Activated gamma-delta T cell treated with Interleukin-2 at 50 U/mL for 16 hours (primary cell): ENCODE data around the gene CDH7.

Experiments used
- DNase-seq: peaks from one replicate; pipeline ENCODE4 v3.0.0-alpha.2; 2020

CDH7 gene

GRCh38 chr18:65750389-65751154 is at the start of gene CDH7:
TSS of gene CDH7 (plus strand) at chr18:65751012. CDS start at chr18:65762843, 11,831 bp downstream.
- no peak for DNase-seq

GRCh38 chr18:65704046-65704445 is 46.8 kb upstream of the CDH7 start:
- no peak for DNase-seq

- no peak for DNase-seq
Observed at GRCh38 chr18:65706646-65707045, 44.2 kb upstream of the CDH7 start.

GRCh38 chr18:65711493-65711892 is 39.3 kb upstream of the CDH7 start:
- DNase-seq = no peak

GRCh38 chr18:65721619-65722018 is 29.2 kb upstream of the CDH7 start:
- DNase-seq = no peak

GRCh38 chr18:65725251-65726050 is 25.4 kb upstream of the CDH7 start:
- no peak for DNase-seq

GRCh38 chr18:65735155-65735554 is 15.7 kb upstream of the CDH7 start:
- no peak for DNase-seq

- DNase-seq = no peak
Observed at GRCh38 chr18:65737471-65737955, 13.3 kb upstream of the CDH7 start.

- no peak for DNase-seq
Observed at GRCh38 chr18:65746936-65747335, 3.9 kb upstream of the CDH7 start.

- DNase-seq = no peak
Observed at GRCh38 chr18:65748321-65748720, 2.5 kb upstream of the CDH7 start.

- DNase-seq = no peak
Observed at GRCh38 chr18:65749841-65750240, 971 bp upstream of the CDH7 start.

GRCh38 chr18:65751155-65752085 is 608 bp downstream of the CDH7 start:
- DNase-seq = no peak

GRCh38 chr18:65752625-65753325 is 2.0 kb downstream of the CDH7 start:
- no peak for DNase-seq

- DNase-seq = no peak
Observed at GRCh38 chr18:65753520-65753919, 2.7 kb downstream of the CDH7 start.

- DNase-seq = no peak
Observed at GRCh38 chr18:65754121-65754520, 3.3 kb downstream of the CDH7 start.

- no peak for DNase-seq
Observed at GRCh38 chr18:65755616-65756015, 4.8 kb downstream of the CDH7 start.

- DNase-seq = no peak
Observed at GRCh38 chr18:65760457-65760856, 9.6 kb downstream of the CDH7 start.

GRCh38 chr18:65761636-65762295 is 11.0 kb downstream of the CDH7 start:
- no peak for DNase-seq

GRCh38 chr18:65762556-65762955 is 11.7 kb downstream of the CDH7 start:
- no peak for DNase-seq

- no peak for DNase-seq
Observed at GRCh38 chr18:65767406-65767805, 16.6 kb downstream of the CDH7 start.

GRCh38 chr18:65768120-65768778 is 17.4 kb downstream of the CDH7 start:
- DNase-seq = no peak
